GM12878 (cell line): ENCODE measurements around the gene BCR.

Experiments used
- NFIC ChIP-seq: IDR thresholded peaks from 2 replicates; pipeline ENCODE4 v1.6.1; 2012; ENCODE audit warnings: low read depth, mild to moderate bottlenecking, inconsistent platforms, low read length, moderate library complexity
- POLR2AphosphoS5 ChIP-seq: IDR thresholded peaks from 2 replicates; pipeline ENCODE4 v1.6.1; 2011; ENCODE audit warnings: mild to moderate bottlenecking, low read length, inconsistent platforms
- YBX1 ChIP-seq: fragments of 450-650 bp; IDR thresholded peaks from 2 replicates; pipeline ENCODE4 v1.6.1; 2016; ENCODE audit warnings: antibody characterized with exemption
- YY1 ChIP-seq: IDR thresholded peaks from 2 replicates; pipeline ENCODE4 v1.6.1; 2011; ENCODE audit warnings: low read depth, mild to moderate bottlenecking, low read length
- TF ChIP-seq, protein P1 (sequence below), 3 experiments: IDR thresholded peaks in 2 of 3; conservative IDR thresholded peaks in 1 of 3; 2 replicates each; pipeline ENCODE4 v1.5.1; 2011; ENCODE audit warnings: low read depth in 3 of 3, low read length in 3 of 3, mild to moderate bottlenecking in 3 of 3, control low read depth in 2 of 3, moderate library complexity in 2 of 3, inconsistent platforms in 1 of 3, mixed read lengths in 1 of 3; ENCODE audit not compliant: control insufficient read depth in 2 of 3, insufficient read depth in 1 of 3; ENCODE audit errors: extremely low read depth in 1 of 3
- TF ChIP-seq, protein P2 (sequence below): IDR thresholded peaks from 2 replicates; pipeline ENCODE4 v1.6.1; 2011; ENCODE audit warnings: low read depth, mild to moderate bottlenecking, low read length, moderate library complexity, borderline replicate concordance; ENCODE audit errors: extremely low read depth

DNA sequence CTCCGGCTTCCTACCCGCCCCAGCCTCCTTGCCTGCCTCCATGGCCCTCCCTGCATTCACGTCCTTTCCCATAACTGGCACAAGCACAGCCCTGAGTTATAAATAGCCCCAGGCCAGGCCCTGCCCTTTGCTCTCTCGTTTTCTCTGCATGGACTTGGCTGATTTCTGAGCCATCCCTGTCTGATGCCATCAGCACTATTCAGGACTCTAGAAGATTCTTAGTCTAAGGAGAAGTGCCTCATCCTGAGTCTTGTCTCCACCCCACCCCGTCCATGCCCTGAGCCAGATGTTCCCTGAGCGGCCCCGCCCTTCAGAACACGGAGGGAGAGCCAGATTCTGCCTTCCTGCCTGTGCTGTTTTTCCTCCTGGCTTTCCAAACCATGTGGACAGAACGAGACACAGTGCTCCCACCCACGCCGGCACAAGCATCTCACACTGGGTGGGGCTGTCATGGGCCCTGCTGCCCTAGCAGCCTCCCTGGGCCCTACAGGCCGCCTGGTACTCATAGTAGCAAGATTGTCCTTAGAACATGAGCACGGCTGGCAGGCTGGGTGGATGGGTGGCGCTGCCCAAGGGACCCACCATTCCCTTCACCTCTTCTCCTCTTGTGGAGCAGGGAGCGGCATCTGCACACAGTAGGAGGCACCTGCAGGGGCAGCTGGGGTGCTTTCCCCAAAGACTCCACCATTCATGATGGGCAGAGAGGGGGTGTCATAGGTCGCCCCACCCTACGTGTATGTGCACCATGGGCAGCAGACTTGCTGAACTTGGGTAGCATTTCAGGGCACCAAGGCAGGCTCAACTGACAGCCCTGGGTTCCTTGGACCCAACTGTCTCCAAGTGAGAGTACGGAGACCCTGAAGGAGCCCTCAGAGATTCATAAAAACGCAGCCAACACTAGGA is 76.9 kb downstream of the BCR start:
- TF ChIP-seq, protein P1, sequence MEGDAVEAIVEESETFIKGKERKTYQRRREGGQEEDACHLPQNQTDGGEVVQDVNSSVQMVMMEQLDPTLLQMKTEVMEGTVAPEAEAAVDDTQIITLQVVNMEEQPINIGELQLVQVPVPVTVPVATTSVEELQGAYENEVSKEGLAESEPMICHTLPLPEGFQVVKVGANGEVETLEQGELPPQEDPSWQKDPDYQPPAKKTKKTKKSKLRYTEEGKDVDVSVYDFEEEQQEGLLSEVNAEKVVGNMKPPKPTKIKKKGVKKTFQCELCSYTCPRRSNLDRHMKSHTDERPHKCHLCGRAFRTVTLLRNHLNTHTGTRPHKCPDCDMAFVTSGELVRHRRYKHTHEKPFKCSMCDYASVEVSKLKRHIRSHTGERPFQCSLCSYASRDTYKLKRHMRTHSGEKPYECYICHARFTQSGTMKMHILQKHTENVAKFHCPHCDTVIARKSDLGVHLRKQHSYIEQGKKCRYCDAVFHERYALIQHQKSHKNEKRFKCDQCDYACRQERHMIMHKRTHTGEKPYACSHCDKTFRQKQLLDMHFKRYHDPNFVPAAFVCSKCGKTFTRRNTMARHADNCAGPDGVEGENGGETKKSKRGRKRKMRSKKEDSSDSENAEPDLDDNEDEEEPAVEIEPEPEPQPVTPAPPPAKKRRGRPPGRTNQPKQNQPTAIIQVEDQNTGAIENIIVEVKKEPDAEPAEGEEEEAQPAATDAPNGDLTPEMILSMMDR (IDR thresholded peaks at IDR 0.05 in 2 of 3, conservative IDR thresholded peaks at IDR 0.05 in 1 of 3; ENCODE audit: control insufficient read depth in 2 of 3, extremely low read depth in 1 of 3, insufficient read depth in 1 of 3, low read depth in 3 of 3, low read length in 3 of 3): no peak
- TF ChIP-seq POLR2AphosphoS5 (no peak), YY1 (no peak), YBX1 (no peak), NFIC (no peak)
- TF ChIP-seq, protein P2, sequence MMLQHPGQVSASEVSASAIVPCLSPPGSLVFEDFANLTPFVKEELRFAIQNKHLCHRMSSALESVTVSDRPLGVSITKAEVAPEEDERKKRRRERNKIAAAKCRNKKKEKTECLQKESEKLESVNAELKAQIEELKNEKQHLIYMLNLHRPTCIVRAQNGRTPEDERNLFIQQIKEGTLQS: no peak
